GM18520 (cell line): Measurements from ENCODE around the gene DPPA5.
"Not testable (repeated sequence)": the region's sequence is repeated elsewhere in the genome, so short reads cannot be mapped to it uniquely, and the experiment has no call there.

Experiments
- ATAC-seq: cut with Tn5 transposase; IDR thresholded peaks from one replicate; pipeline ENCODE4 v1.9.1; 2021; ENCODE audit not compliant: unreplicated experiment

Gene DPPA5

DNA sequence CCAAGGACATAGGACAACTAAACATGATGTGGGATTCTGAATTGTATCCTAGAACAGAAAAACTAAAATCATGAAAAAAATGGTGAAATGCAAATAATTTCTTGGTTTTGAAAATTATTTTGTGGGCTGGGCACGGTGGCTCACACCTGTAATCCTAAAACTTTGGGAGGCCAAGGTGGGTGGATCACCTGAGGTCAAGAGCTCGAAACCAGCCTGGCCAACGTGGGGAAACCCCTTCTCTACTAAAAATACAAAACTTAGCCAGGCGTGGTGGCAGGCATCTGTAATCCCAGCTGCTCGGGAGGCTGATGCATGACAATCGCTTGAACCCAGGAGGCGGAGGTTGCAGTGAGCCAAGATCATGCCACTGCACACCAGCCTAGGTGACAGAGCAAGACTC, 50.3 kb downstream of the DPPA5 start:
- not testable (repeated sequence) for ATAC-seq
